Measurements from ENCODE around the gene GABRR3. TPM values are rescaled to one million over a fixed set of nuclear protein-coding genes. Genes with fewer than 3 reads are reported as not detected.

The GABRR3 gene
- total RNA-seq, 1 donor from 2014 or later: not detected

GRCh38 chr3:97937205-97937604 is 97.9 kb downstream of the GABRR3 start:
- intact Hi-C loops (cut with micrococcal nuclease): no loop called here
- DNase-seq: no peak
- ATAC-seq: no peak

GRCh38 chr3:97935842-97936241 is 99.3 kb downstream of the GABRR3 start:
- DNase-seq (no peak), ATAC-seq (no peak)
- intact Hi-C loops (cut with micrococcal nuclease): no loop called here

Other genes with a start within 250 kb of the GABRR3 start
- gene CRYBG3, start 213.3 kb downstream of the GABRR3 start, total RNA-seq: 20.4 TPM
- 11.1 TPM for gene RIOX2, start 62.9 kb downstream of the GABRR3 start, total RNA-seq
- not detected for gene OR5AC2, start 51.9 kb upstream of the GABRR3 start, total RNA-seq
- gene OR5H1, start 95.4 kb upstream of the GABRR3 start, total RNA-seq: not detected
- not detected for gene OR5H14, start 112.2 kb upstream of the GABRR3 start, total RNA-seq
- not detected for gene OR5H15, start 131.4 kb upstream of the GABRR3 start, total RNA-seq
- not detected for gene OR5H6, start 228.9 kb upstream of the GABRR3 start, total RNA-seq
- gene OR5H2, start 247.2 kb upstream of the GABRR3 start, total RNA-seq: not detected